Cardiac fibroblast (primary cell): ENCODE data around the gene SREK1.

ENCODE experiments used
- DNase-seq, 2 donors: peaks; one replicate each; pipeline versions ENCODE4 v3.0.0 to v3.0.0-alpha.2; 2010; ENCODE audit warnings: low read depth in 2 of 2
- H3K4me3 ChIP-seq, 2 donors: replicated peaks in 1 of 2; 1 replicate in 1 of 2; 2 replicates in 1 of 2; pipeline ENCODE4 v1.5.1; 2011; ENCODE audit warnings: low read depth in 2 of 2, low read length in 2 of 2, mild to moderate bottlenecking in 2 of 2, moderate library complexity in 1 of 2
- CTCF ChIP-seq: IDR thresholded peaks from one replicate; pipeline ENCODE4 v1.5.1; 2011; ENCODE audit warnings: low read depth, mild to moderate bottlenecking, low read length, inconsistent platforms

Gene SREK1

GRCh38 chr5:66144074-66144833 is at the start of gene SREK1:
Gene SREK1, plus strand, starts transcription at chr5:66144300. Its CDS starts 77 bp downstream, at chr5:66144377.
- peak; percentile 94 to 96 for DNase-seq
- peak within 1 kb of the TSS; percentile 83 to 92 for H3K4me3 ChIP-seq
- TF ChIP-seq CTCF: no peak

GRCh38 chr5:66100851-66101250 is 43.2 kb upstream of the SREK1 start:
- no peak for DNase-seq
- no peak for TF ChIP-seq CTCF
- H3K4me3 ChIP-seq: no peak overlapping the region

- peak; percentile 23 to 87 for DNase-seq
- no peak overlapping the region for H3K4me3 ChIP-seq
- no peak for TF ChIP-seq CTCF
Measured at GRCh38 chr5:66113160-66113559, 30.9 kb upstream of the SREK1 start.

GRCh38 chr5:66118304-66118703 is 25.8 kb upstream of the SREK1 start:
- no peak for DNase-seq
- H3K4me3 ChIP-seq: no peak overlapping the region
- no peak for TF ChIP-seq CTCF

GRCh38 chr5:66122379-66123034 is 21.6 kb upstream of the SREK1 start:
- peak in 1 of 2 donors; percentile 37 for DNase-seq
- TF ChIP-seq CTCF: no peak

GRCh38 chr5:66129144-66129543 is 15.0 kb upstream of the SREK1 start:
- no peak for TF ChIP-seq CTCF
- H3K4me3 ChIP-seq: no peak overlapping the region
- no peak for DNase-seq

More at GRCh38 chr5:66122379-66123034, 21.6 kb upstream of the SREK1 start:
- H3K4me3 ChIP-seq: no peak overlapping the region
